GM23338 (cell line): ENCODE data around the gene KRT79. TPM values are rescaled to one million over a fixed set of nuclear protein-coding genes. Genes with fewer than 3 reads are reported as not detected.

ENCODE experiments used
- ATAC-seq: fragments of 200-7000 bp; cut with Tn5 transposase; 3 replicates; pipeline ENCODE4 v1.9.1; 2020
- DNase-seq: peaks from one replicate; pipeline ENCODE4 v3.0.0-alpha.2; 2015; ENCODE audit warnings: low spot score
- H2AFZ ChIP-seq: fragments of 200-600 bp; sonication (generic); 2 replicates; pipeline ENCODE4 v1.8.0; 2016; ENCODE audit warnings: antibody characterized with exemption, mild to moderate bottlenecking, moderate library complexity
- H3F3A ChIP-seq: fragments of 200-600 bp; sonication (generic); replicated peaks from 2 replicates; pipeline ENCODE4 v1.8.0; 2017; ENCODE audit warnings: antibody characterized with exemption, mixed run types, low read depth
- H3K27ac ChIP-seq: fragments of 200-600 bp; sonication (generic); 2 replicates; pipeline ENCODE4 v1.6.1; 2016; ENCODE audit warnings: low read depth
- H3K27me3 ChIP-seq: fragments of 200-600 bp; sonication (generic); 2 replicates; pipeline ENCODE4 v1.8.0; 2016; ENCODE audit warnings: mild to moderate bottlenecking, mixed run types, moderate library complexity; ENCODE audit not compliant: insufficient read depth
- H3K36me3 ChIP-seq: fragments of 200-600 bp; sonication (generic); 2 replicates; pipeline ENCODE4 v1.8.0; 2016; ENCODE audit warnings: mild to moderate bottlenecking; ENCODE audit not compliant: insufficient read depth
- H3K4me1 ChIP-seq: fragments of 200-600 bp; sonication (generic); 2 replicates; pipeline ENCODE4 v1.8.0; 2016; ENCODE audit warnings: mild to moderate bottlenecking, moderate library complexity; ENCODE audit not compliant: insufficient read depth
- H3K4me2 ChIP-seq: fragments of 200-600 bp; sonication (generic); 2 replicates; pipeline ENCODE4 v1.7.1; 2017; ENCODE audit warnings: mixed run types
- H3K4me3 ChIP-seq: fragments of 200-600 bp; sonication (generic); 2 replicates; pipeline ENCODE4 v1.6.1; 2016; ENCODE audit warnings: mixed run types
- H3K79me2 ChIP-seq: fragments of 200-600 bp; sonication (generic); replicated peaks from 2 replicates; pipeline ENCODE4 v1.8.0; 2017; ENCODE audit warnings: mild to moderate bottlenecking; ENCODE audit not compliant: insufficient read depth
- H3K9me2 ChIP-seq: fragments of 200-600 bp; sonication (generic); 2 replicates; pipeline ENCODE4 v1.8.0; 2017; ENCODE audit not compliant: insufficient read depth
- H4K20me1 ChIP-seq: fragments of 200-600 bp; sonication (generic); replicated peaks from 2 replicates; pipeline ENCODE4 v1.8.0; 2017; ENCODE audit warnings: mild to moderate bottlenecking; ENCODE audit not compliant: insufficient read depth
- H3K27ac Mint-ChIP-seq: 2 replicates; pipeline ENCODE4 v1.8.0; 2020; ENCODE audit warnings: inconsistent platforms, mild to moderate bottlenecking, moderate library complexity, mixed read lengths
- H3K27me3 Mint-ChIP-seq: 3 replicates; pipeline ENCODE4 v1.8.0; 2022; ENCODE audit warnings: low read depth, mild to moderate bottlenecking, moderate library complexity, mixed read lengths, inconsistent platforms; ENCODE audit not compliant: insufficient read depth, poor library complexity
- H3K36me3 Mint-ChIP-seq: 3 replicates; pipeline ENCODE4 v1.8.0; 2021; ENCODE audit warnings: low read depth, mild to moderate bottlenecking, inconsistent platforms, moderate library complexity, mixed read lengths
- H3K4me1 Mint-ChIP-seq: 3 replicates; pipeline ENCODE4 v1.8.0; 2020; ENCODE audit warnings: mild to moderate bottlenecking, inconsistent platforms, mixed read lengths
- H3K4me3 Mint-ChIP-seq: 3 replicates; pipeline ENCODE4 v1.8.0; 2021; ENCODE audit warnings: moderate library complexity, mild to moderate bottlenecking, inconsistent platforms, mixed read lengths
- H3K9me3 Mint-ChIP-seq: 3 replicates; pipeline ENCODE4 v1.8.0; 2020; ENCODE audit warnings: moderate library complexity, mild to moderate bottlenecking, inconsistent platforms, mixed read lengths
- CREB1 ChIP-seq: fragments of 250-450 bp; sonication (Bioruptor Pico); IDR thresholded peaks from 2 replicates; pipeline ENCODE4 v1.5.0; 2020; ENCODE audit warnings: low read depth, mild to moderate bottlenecking, moderate library complexity
- CTCF ChIP-seq, 2 experiments: fragments of 200-600 bp in 1 of 2; sonication (generic) in 1 of 2; conservative IDR thresholded peaks; 2 replicates each; pipeline versions ENCODE4 v1.5.1 to v1.6.1; 2016 to 2017; ENCODE audit warnings: antibody characterized with exemption in 2 of 2, low read depth in 2 of 2, mild to moderate bottlenecking in 2 of 2, moderate library complexity in 1 of 2
- EZH2 ChIP-seq: fragments of 200-600 bp; sonication (generic); IDR thresholded peaks from one replicate; pipeline ENCODE4 v1.8.0; 2017; ENCODE audit warnings: antibody characterized with exemption, mild to moderate bottlenecking, low read depth; ENCODE audit not compliant: unreplicated experiment
- EZH2phosphoT487 ChIP-seq: fragments of 200-600 bp; sonication (generic); IDR thresholded peaks from one replicate; pipeline ENCODE4 v1.8.1; 2018; ENCODE audit warnings: antibody characterized with exemption; ENCODE audit not compliant: unreplicated experiment
- JUNB ChIP-seq: IDR thresholded peaks from one replicate; pipeline ENCODE4 v1.6.1; 2016; ENCODE audit warnings: antibody characterized with exemption; ENCODE audit not compliant: unreplicated experiment
- NANOG ChIP-seq: IDR thresholded peaks from 2 replicates; pipeline ENCODE4 v1.6.1; 2016; ENCODE audit warnings: antibody characterized with exemption, borderline replicate concordance
- POLR2AphosphoS5 ChIP-seq: IDR thresholded peaks from 2 replicates; pipeline ENCODE4 v1.6.1; 2016; ENCODE audit warnings: antibody characterized with exemption, low read depth
- REST ChIP-seq: IDR thresholded peaks from one replicate; pipeline ENCODE4 v1.6.1; 2018; ENCODE audit warnings: antibody characterized with exemption; ENCODE audit not compliant: unreplicated experiment
- STAT1 ChIP-seq: IDR thresholded peaks from one replicate; pipeline ENCODE4 v1.6.1; 2016; ENCODE audit warnings: antibody characterized with exemption; ENCODE audit not compliant: unreplicated experiment
- ZNF114 ChIP-seq: fragments of 250-450 bp; sonication (Bioruptor Pico); IDR thresholded peaks from 2 replicates; pipeline ENCODE4 v1.5.0; 2020; ENCODE audit warnings: mild to moderate bottlenecking, moderate library complexity
- polyA plus RNA-seq: library from polyadenylated mRNA; unstranded; fragments of >200 nt; fragmentation: Nextera tagmentation; extraction: Ambion mirVana; gene quantifications from 2 replicates; pipeline ENCODE4 v1.2.1, GENCODE V29; 2016
- total RNA-seq: library from RNA; depleted of rRNA; stranded (reverse); fragments of >200 nt; shearing (Covaris generic); gene quantifications from 2 replicates; pipeline ENCODE4 v1.2.3, GENCODE V29; 2014
- TF ChIP-seq, protein P1 (sequence below): IDR thresholded peaks from 2 replicates; pipeline ENCODE4 v1.6.1; 2016; ENCODE audit warnings: antibody characterized with exemption

Gene KRT79
- total and polyA plus RNA-seq, 2 experiments from 2014 or later = 0.21 TPM; not detected in 1

- no peak for ATAC-seq
- H3K36me3 Mint-ChIP-seq = no peaks in the 10 kb centered on the region
Measured at GRCh38 chr12:52813885-52814709, 20.0 kb downstream of the KRT79 start, which contains the start of gene KRT4. KRT4 (minus strand) TSS chr12:52814116; CDS start chr12:52814058, 58 bp downstream.

More at GRCh38 chr12:52813885-52814709, 20.0 kb downstream of the KRT79 start, which contains the start of gene KRT4:
- Histone ChIP-seq H3K27me3 (no peaks in the 10 kb centered on the region), H3K79me2 (no peaks in the 10 kb centered on the region), H3K36me3 (no peaks in the 10 kb centered on the region), H3F3A (no peaks in the 10 kb centered on the region), H4K20me1 (no peaks in the 10 kb centered on the region), H3K4me2 (no peak within 1 kb of the TSS), H3K9me2 (peaks cover 4% of the 10 kb centered on the region; the same call in 1 of the 2 replicates), H3K27ac (no peak within 1 kb of the TSS), H2AFZ (no peak within 1 kb of the TSS; the same call in 1 of the 2 replicates), H3K4me3 (no peak within 1 kb of the TSS), H3K4me1 (no peaks in the 10 kb centered on the region)
- H3K4me1 Mint-ChIP-seq = no peaks in the 10 kb centered on the region
- no peaks in the 10 kb centered on the region for H3K9me3 Mint-ChIP-seq
- peaks cover 4% of the 10 kb centered on the region for H3K27me3 Mint-ChIP-seq
- H3K4me3 Mint-ChIP-seq = no peak within 1 kb of the TSS
- DNase-seq = no peak
- TF ChIP-seq REST (no peak), STAT1 (no peak), CTCF (conservative IDR thresholded peaks at IDR 0.05; ENCODE audit: low read depth in 2 of 2) (no peak), NANOG (no peak), POLR2AphosphoS5 (no peak), ZNF114 (CRISPR knock-in tag) (no peak), EZH2 (no peak), JUNB (no peak), EZH2phosphoT487 (no peak), CREB1 (CRISPR knock-in tag) (no peak)
- TF ChIP-seq, protein P1, sequence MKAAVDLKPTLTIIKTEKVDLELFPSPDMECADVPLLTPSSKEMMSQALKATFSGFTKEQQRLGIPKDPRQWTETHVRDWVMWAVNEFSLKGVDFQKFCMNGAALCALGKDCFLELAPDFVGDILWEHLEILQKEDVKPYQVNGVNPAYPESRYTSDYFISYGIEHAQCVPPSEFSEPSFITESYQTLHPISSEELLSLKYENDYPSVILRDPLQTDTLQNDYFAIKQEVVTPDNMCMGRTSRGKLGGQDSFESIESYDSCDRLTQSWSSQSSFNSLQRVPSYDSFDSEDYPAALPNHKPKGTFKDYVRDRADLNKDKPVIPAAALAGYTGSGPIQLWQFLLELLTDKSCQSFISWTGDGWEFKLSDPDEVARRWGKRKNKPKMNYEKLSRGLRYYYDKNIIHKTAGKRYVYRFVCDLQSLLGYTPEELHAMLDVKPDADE = no peak
- H3K27ac Mint-ChIP-seq = no peak within 1 kb of the TSS
